OCI-LY3 (cell line): ENCODE data around the gene SIGLEC7.

ENCODE experiments used
- H2AFZ ChIP-seq: fragments of 200-600, 300-600 bp; shearing (Covaris generic); 2 replicates; pipeline ENCODE4 v1.6.0; 2014; ENCODE audit warnings: antibody characterized with exemption, low read depth, low read length
- H3K27ac ChIP-seq: fragments of 200-600, 300-600 bp; sonication (generic); 2 replicates; pipeline ENCODE4 v1.5.1; 2014; ENCODE audit warnings: mild to moderate bottlenecking, low read length, moderate library complexity, mixed read lengths
- H3K27me3 ChIP-seq: fragments of 200-600, 300-600 bp; sonication (generic); 2 replicates; pipeline ENCODE4 v1.6.1; 2014; ENCODE audit warnings: low read depth, low read length, mixed read lengths
- H3K36me3 ChIP-seq: fragments of 200-600, 300-600 bp; sonication (generic); replicated peaks from 2 replicates; pipeline ENCODE3; 2014; ENCODE audit warnings: low read depth, low read length, mixed read lengths
- H3K4me1 ChIP-seq: fragments of 300-600, 200-600 bp; sonication (generic); 2 replicates; pipeline ENCODE4 v1.6.1; 2014; ENCODE audit warnings: low read length, mixed read lengths
- H3K4me2 ChIP-seq: fragments of 200-600, 300-600 bp; sonication (generic); 2 replicates; pipeline ENCODE4 v1.6.1; 2014; ENCODE audit warnings: low read length, mixed read lengths
- H3K4me3 ChIP-seq: fragments of 300-600, 200-600 bp; sonication (generic); 2 replicates; pipeline ENCODE4 v1.5.1; 2014; ENCODE audit warnings: antibody characterized with exemption, mild to moderate bottlenecking, low read length, moderate library complexity
- H3K79me2 ChIP-seq: fragments of 300-600, 200-600 bp; shearing (Covaris generic); 2 replicates; pipeline ENCODE4 v1.6.1; 2014; ENCODE audit warnings: mild to moderate bottlenecking, low read length, mixed read lengths
- H3K9ac ChIP-seq: fragments of 300-600, 200-600 bp; shearing (Covaris generic); 2 replicates; pipeline ENCODE4 v1.6.0; 2014; ENCODE audit warnings: mild to moderate bottlenecking, low read length, moderate library complexity
- H3K9me3 ChIP-seq: fragments of 200-600, 300-600 bp; shearing (Covaris generic); 2 replicates; pipeline ENCODE4 v1.6.1; 2014; ENCODE audit warnings: low read length, mixed read lengths; ENCODE audit not compliant: insufficient read depth
- H4K20me1 ChIP-seq: fragments of 200-600, 300-600 bp; sonication (generic); 2 replicates; pipeline ENCODE4 v1.6.1; 2016; ENCODE audit warnings: low read length, mixed read lengths; ENCODE audit not compliant: insufficient read depth
- CTCF ChIP-seq: fragments of 200-600, 300-600 bp; sonication (generic); IDR thresholded peaks from 2 replicates; pipeline ENCODE4 v1.5.1; 2014; ENCODE audit warnings: antibody characterized with exemption, low read length, low read depth
- EZH2phosphoT487 ChIP-seq: fragments of 200-600 bp; shearing (Covaris generic); IDR thresholded peaks from 2 replicates; pipeline ENCODE4 v1.6.1; 2018; ENCODE audit warnings: antibody characterized with exemption, mixed run types, low read depth

Gene SIGLEC7

GRCh38 chr19:51135986-51136762 lies 5.9 kb upstream of the SIGLEC7 start:
- no peak overlapping the region for H3K9ac ChIP-seq
- peaks cover 27% of the 10 kb centered on the region for H3K27me3 ChIP-seq
- no peak overlapping the region for H3K27ac ChIP-seq
- no peaks in the 10 kb centered on the region for H3K36me3 ChIP-seq
- no peaks in the 10 kb centered on the region for H3K79me2 ChIP-seq
- H3K4me1 ChIP-seq, result peaks cover 49% of the 10 kb centered on the region
- no peak overlapping the region for H2AFZ ChIP-seq
- H3K4me3 ChIP-seq, result no peak overlapping the region
- peak overlapping the region; percentile 26; the same call in 1 of the 2 replicates for H3K4me2 ChIP-seq
- no peaks in the 10 kb centered on the region; the same call in 1 of the 2 replicates for H3K9me3 ChIP-seq
- H4K20me1 ChIP-seq, result no peaks in the 10 kb centered on the region
- TF ChIP-seq CTCF (no peak), EZH2phosphoT487 (no peak)

- H3K36me3 ChIP-seq, result no peaks in the 10 kb centered on the region
- H3K27me3 ChIP-seq, result peaks cover 35% of the 10 kb centered on the region
- H3K79me2 ChIP-seq, result no peaks in the 10 kb centered on the region
- peaks cover 48% of the 10 kb centered on the region for H3K4me1 ChIP-seq
- 0 out of 2 replicates have a peak overlapping the region, but pooled peaks have one; percentile 4 for H2AFZ ChIP-seq
- H4K20me1 ChIP-seq, result no peaks in the 10 kb centered on the region
- TF ChIP-seq EZH2phosphoT487, result no peak
- TF ChIP-seq CTCF, result no peak
- no peaks in the 10 kb centered on the region; the same call in 1 of the 2 replicates for H3K9me3 ChIP-seq
- H3K9ac ChIP-seq, result no peak overlapping the region
- peak overlapping the region; percentile 26 for H3K4me2 ChIP-seq
- peak overlapping the region; percentile 18; the same call in 1 of the 2 replicates for H3K27ac ChIP-seq
- peak overlapping the region; percentile 9; the same call in 1 of the 2 replicates for H3K4me3 ChIP-seq
These were observed 5.1 kb upstream of the SIGLEC7 start for GRCh38 chr19:51136851-51137551.

GRCh38 chr19:51137792-51138425 lies 4.2 kb upstream of the SIGLEC7 start:
- Histone ChIP-seq H3K9me3 (no peaks in the 10 kb centered on the region; the same call in 1 of the 2 replicates), H2AFZ (no peak overlapping the region), H4K20me1 (no peaks in the 10 kb centered on the region), H3K4me3 (no peak overlapping the region), H3K4me1 (peaks cover 47% of the 10 kb centered on the region), H3K4me2 (no peak overlapping the region), H3K36me3 (no peaks in the 10 kb centered on the region), H3K27ac (no peak overlapping the region), H3K79me2 (no peaks in the 10 kb centered on the region), H3K9ac (no peak overlapping the region), H3K27me3 (peaks cover 35% of the 10 kb centered on the region)
- TF ChIP-seq EZH2phosphoT487, result no peak
- no peak for TF ChIP-seq CTCF

- Histone ChIP-seq H3K27me3 (peaks cover 35% of the 10 kb centered on the region), H3K4me1 (peaks cover 47% of the 10 kb centered on the region), H3K27ac (no peak overlapping the region), H3K36me3 (no peaks in the 10 kb centered on the region), H3K4me2 (no peak overlapping the region), H3K9me3 (no peaks in the 10 kb centered on the region; the same call in 1 of the 2 replicates), H4K20me1 (no peaks in the 10 kb centered on the region), H3K4me3 (no peak overlapping the region), H2AFZ (no peak overlapping the region), H3K79me2 (no peaks in the 10 kb centered on the region), H3K9ac (no peak overlapping the region)
- TF ChIP-seq CTCF (no peak), EZH2phosphoT487 (no peak)
These were observed 3.5 kb upstream of the SIGLEC7 start for GRCh38 chr19:51138549-51138979.
